Mesenchymal stem cell (in vitro differentiated cells and primary cell): ENCODE data around the gene SCYL1.

ENCODE experiments used
- DNase-seq: peaks from one replicate; pipeline ENCODE4 v3.0.0-alpha.2; 2013
- H2AFZ ChIP-seq: one replicate; pipeline ENCODE4 v1.6.1; 2013; ENCODE audit warnings: low read depth, mild to moderate bottlenecking, control low read depth, inconsistent platforms, low read length, moderate library complexity
- H2AK5ac ChIP-seq: 2 replicates; pipeline ENCODE4 v1.6.1; 2013; ENCODE audit warnings: low read length, moderate library complexity, mild to moderate bottlenecking, inconsistent platforms; ENCODE audit not compliant: severe bottlenecking
- H2BK120ac ChIP-seq: one replicate; pipeline ENCODE4 v1.6.1; 2013; ENCODE audit warnings: low read depth, mild to moderate bottlenecking, inconsistent platforms, low read length, moderate library complexity
- H2BK12ac ChIP-seq, 2 experiments: one replicate each; pipeline ENCODE4 v1.6.1; 2013; ENCODE audit warnings: inconsistent platforms in 2 of 2, low read length in 2 of 2, mild to moderate bottlenecking in 2 of 2, moderate library complexity in 2 of 2, control low read depth in 1 of 2
- H2BK15ac ChIP-seq: one replicate; pipeline ENCODE4 v1.6.1; 2013; ENCODE audit warnings: mild to moderate bottlenecking, low read depth, inconsistent platforms; ENCODE audit not compliant: poor library complexity, severe bottlenecking
- H2BK5ac ChIP-seq: 2 replicates; pipeline ENCODE4 v1.6.1; 2013; ENCODE audit warnings: low read depth, mild to moderate bottlenecking, low read length, control low read depth, inconsistent platforms; ENCODE audit not compliant: poor library complexity, severe bottlenecking
- H3K14ac ChIP-seq, 2 experiments: one replicate each; pipeline ENCODE4 v1.6.1; 2013; ENCODE audit warnings: inconsistent platforms in 2 of 2, low read length in 2 of 2, control low read depth in 1 of 2, mild to moderate bottlenecking in 1 of 2, moderate library complexity in 1 of 2
- H3K18ac ChIP-seq, 2 experiments: one replicate each; pipeline ENCODE4 v1.6.1; 2013; ENCODE audit warnings: inconsistent platforms in 2 of 2, low read length in 2 of 2, control low read depth in 1 of 2, low read depth in 1 of 2, mild to moderate bottlenecking in 1 of 2
- H3K23ac ChIP-seq, 2 experiments: one replicate each; pipeline ENCODE4 v1.6.1; 2013; ENCODE audit warnings: inconsistent platforms in 2 of 2, low read length in 2 of 2, mild to moderate bottlenecking in 2 of 2, moderate library complexity in 2 of 2, control low read depth in 1 of 2
- H3K27ac ChIP-seq: 2 replicates; pipeline ENCODE4 v1.5.1; 2013; ENCODE audit warnings: mild to moderate bottlenecking, moderate library complexity, low read length, control low read depth, inconsistent platforms; ENCODE audit not compliant: poor library complexity, severe bottlenecking
- H3K27me3 ChIP-seq, 2 experiments: 2 replicates each; pipeline versions ENCODE4 v1.6.1 to v1.7.0; 2013; ENCODE audit warnings: low read length in 2 of 2, mild to moderate bottlenecking in 2 of 2, moderate library complexity in 2 of 2, control low read depth in 1 of 2, inconsistent platforms in 1 of 2; ENCODE audit not compliant: control insufficient read depth in 1 of 2, insufficient read depth in 1 of 2
- H3K36me3 ChIP-seq, 2 experiments: 2 replicates each; pipeline versions ENCODE4 v1.6.1 to v1.7.0; 2013; ENCODE audit warnings: low read length in 2 of 2, control low read depth in 1 of 2, inconsistent platforms in 1 of 2, low read depth in 1 of 2, mild to moderate bottlenecking in 1 of 2; ENCODE audit not compliant: insufficient read depth in 2 of 2, control insufficient read depth in 1 of 2
- H3K4ac ChIP-seq, 2 experiments: one replicate each; pipeline ENCODE4 v1.6.1; 2013; ENCODE audit warnings: inconsistent platforms in 2 of 2, low read length in 2 of 2, mild to moderate bottlenecking in 2 of 2, moderate library complexity in 2 of 2, control low read depth in 1 of 2, low read depth in 1 of 2
- H3K4me1 ChIP-seq: 2 replicates; pipeline ENCODE4 v1.6.1; 2013; ENCODE audit warnings: low read depth, low read length, control low read depth; ENCODE audit not compliant: control insufficient read depth, insufficient read depth
- H3K4me2 ChIP-seq: 2 replicates; pipeline ENCODE4 v1.6.1; 2013; ENCODE audit warnings: low read length, mild to moderate bottlenecking, inconsistent platforms; ENCODE audit not compliant: poor library complexity, severe bottlenecking
- H3K4me3 ChIP-seq, 2 experiments: 2 replicates each; pipeline versions ENCODE4 v1.5.1 to v1.7.0; 2013; ENCODE audit warnings: low read length in 2 of 2, mild to moderate bottlenecking in 2 of 2, control low read depth in 1 of 2, low read depth in 1 of 2; ENCODE audit not compliant: insufficient read depth in 1 of 2
- H3K79me1 ChIP-seq: replicated peaks from 2 replicates; pipeline ENCODE4 v1.6.1; 2013; ENCODE audit warnings: mild to moderate bottlenecking, control low read depth, low read length, inconsistent platforms; ENCODE audit not compliant: poor library complexity, severe bottlenecking
- H3K9ac ChIP-seq: 2 replicates; pipeline ENCODE4 v1.7.0; 2013; ENCODE audit warnings: mild to moderate bottlenecking, low read length, moderate library complexity
- H3K9me3 ChIP-seq: 2 replicates; pipeline ENCODE4 v1.7.0; 2013; ENCODE audit warnings: mild to moderate bottlenecking, low read length; ENCODE audit not compliant: control insufficient read depth
- H4K8ac ChIP-seq: one replicate; pipeline ENCODE4 v1.6.1; 2013; ENCODE audit warnings: inconsistent platforms, mild to moderate bottlenecking, low read length, moderate library complexity
- H4K91ac ChIP-seq: one replicate; pipeline ENCODE4 v1.6.1; 2013; ENCODE audit warnings: mild to moderate bottlenecking, low read length, inconsistent platforms
- WGBS: methylation state at CpG from one replicate; pipeline ENCODE4 v1.1.7; 2013; ENCODE audit warnings: mixed read lengths; 5-methylcytosine and 5-hydroxymethylcytosine counted together

Gene SCYL1

DNA sequence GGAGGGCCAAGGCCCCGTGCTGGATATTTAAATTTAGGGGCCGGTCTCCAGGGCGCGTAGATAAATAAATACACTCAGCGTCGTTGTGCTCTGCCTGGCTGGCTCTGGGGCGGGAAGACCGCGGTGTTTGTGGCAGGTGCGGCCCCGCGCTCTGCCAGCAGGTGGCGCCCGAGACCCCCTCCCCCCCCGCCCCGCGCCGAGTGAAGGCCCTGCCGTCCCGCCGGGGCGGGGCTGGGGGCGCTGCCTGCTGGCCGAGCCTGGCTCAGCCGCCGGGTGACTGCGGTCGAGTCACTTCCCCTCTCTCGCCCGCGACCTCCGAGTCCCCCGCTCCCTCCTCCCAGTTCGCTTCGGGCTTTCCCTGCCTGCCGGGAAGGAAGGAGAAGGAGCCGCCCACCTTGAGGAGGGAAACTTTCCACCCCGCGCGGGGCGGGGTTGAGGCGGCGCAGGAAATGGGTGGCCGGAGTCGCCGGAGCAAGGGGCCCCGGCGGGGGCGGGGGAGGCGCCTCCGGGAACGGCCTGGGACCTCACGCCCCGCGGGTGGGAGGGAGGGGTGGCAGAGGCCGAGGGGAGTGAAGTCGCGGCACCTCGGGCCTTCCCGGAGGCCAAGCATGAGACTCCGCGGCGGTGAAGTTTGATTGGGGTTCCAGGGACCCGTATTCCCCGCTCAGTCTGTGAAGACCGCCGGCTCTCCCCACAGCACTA is 49.4 kb downstream of the SCYL1 start:
- H3K9me3 ChIP-seq, result no peaks in the 10 kb centered on the region
- no peak overlapping the region for H4K91ac ChIP-seq
- peak overlapping the region; percentile 5 for H2AFZ ChIP-seq
- 2% methylated on average over 42 of the region's 67 CpGs for WGBS
- H2BK5ac ChIP-seq, result no peak overlapping the region
- no peaks in the 10 kb centered on the region for H3K27me3 ChIP-seq
- H2AK5ac ChIP-seq, result no peak overlapping the region
- H3K14ac ChIP-seq, result no peak overlapping the region
- peaks cover 20% of the 10 kb centered on the region for H3K79me1 ChIP-seq
- H2BK15ac ChIP-seq, result no peak overlapping the region
- peak overlapping the region in 1 of 2 experiments; percentile 94 for H3K23ac ChIP-seq
- peak overlapping the region; percentile 34 to 96 for H3K18ac ChIP-seq
- peak overlapping the region; percentile 89 for H3K27ac ChIP-seq
- peak overlapping the region; percentile 58 to 90 for H3K4ac ChIP-seq
- H3K9ac ChIP-seq, result peak overlapping the region; percentile 96
- peak overlapping the region; percentile 45 for H2BK120ac ChIP-seq
- peaks cover 5 to 17% of the 10 kb centered on the region in 2 experiments for H3K36me3 ChIP-seq
- H3K4me1 ChIP-seq, result peaks cover 56% of the 10 kb centered on the region
- H3K4me3 ChIP-seq, result peak overlapping the region; percentile 41 to 99
- peak; percentile 98 for DNase-seq
- no peak overlapping the region for H4K8ac ChIP-seq
- H3K4me2 ChIP-seq, result peak overlapping the region; percentile 87
- H2BK12ac ChIP-seq, result peak overlapping the region in 1 of 2 experiments; percentile 97

DNA sequence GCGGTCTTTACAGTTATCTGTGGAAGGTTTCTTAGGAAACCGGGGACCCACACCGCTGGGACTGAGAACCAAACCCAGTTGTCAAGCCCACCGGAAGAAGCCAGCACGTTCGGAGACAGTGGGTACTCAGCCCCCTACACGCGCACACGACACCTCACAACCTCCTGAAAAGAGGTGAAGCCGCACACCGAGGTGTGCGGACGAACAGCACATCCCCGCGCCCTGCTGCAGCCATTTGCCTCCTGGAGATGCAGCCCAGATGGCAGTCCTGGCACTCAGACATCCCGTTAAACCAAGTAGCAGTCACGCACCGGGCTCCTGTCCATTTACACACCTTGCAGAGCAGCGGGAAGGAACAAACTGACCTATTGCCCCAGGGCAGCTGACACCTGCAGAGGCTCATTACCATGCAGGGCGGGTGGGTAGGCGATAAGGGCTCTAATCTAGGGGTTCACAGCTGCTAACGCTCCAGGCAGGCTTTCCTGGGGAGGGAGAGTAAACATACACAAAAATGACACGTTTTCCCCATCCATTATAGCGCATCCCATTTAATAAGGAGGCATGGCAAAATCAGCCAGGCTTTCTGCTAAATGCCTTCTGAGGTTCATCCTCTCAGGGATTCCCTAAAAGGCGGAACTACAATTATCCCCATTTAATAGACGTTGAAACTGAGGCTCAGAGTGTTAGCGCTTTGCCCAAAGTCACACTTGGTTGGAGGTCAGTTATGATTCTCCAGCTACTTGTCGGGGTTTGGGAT is 50.1 kb downstream of the SCYL1 start:
- Histone ChIP-seq H3K4ac (peak overlapping the region; percentile 58 to 90), H2AFZ (peak overlapping the region; percentile 5), H4K8ac (peak overlapping the region; percentile 91), H3K18ac (peak overlapping the region; percentile 95 to 96), H3K14ac (peak overlapping the region in 1 of 2 experiments; percentile 68), H2BK15ac (peak overlapping the region; percentile 96), H3K27me3 (no peaks in the 10 kb centered on the region), H2BK5ac (no peak overlapping the region), H3K4me1 (peaks cover 54% of the 10 kb centered on the region), H3K36me3 (peaks cover 12 to 24% of the 10 kb centered on the region in 2 experiments), H4K91ac (peak overlapping the region; percentile 90), H3K9ac (peak overlapping the region; percentile 89), H3K79me1 (peaks cover 26% of the 10 kb centered on the region), H3K9me3 (no peaks in the 10 kb centered on the region), H2AK5ac (peak overlapping the region; percentile 35), H3K27ac (peak overlapping the region; percentile 89), H3K23ac (peak overlapping the region in 1 of 2 experiments; percentile 94), H2BK12ac (peak overlapping the region; percentile 94 to 97), H3K4me2 (peak overlapping the region; percentile 78), H3K4me3 (peak overlapping the region; percentile 74 to 89), H2BK120ac (peak overlapping the region; percentile 45)
- DNase-seq, result peak; percentile 70
- 12% methylated on average over 27 of the region's 28 CpGs for WGBS

DNA sequence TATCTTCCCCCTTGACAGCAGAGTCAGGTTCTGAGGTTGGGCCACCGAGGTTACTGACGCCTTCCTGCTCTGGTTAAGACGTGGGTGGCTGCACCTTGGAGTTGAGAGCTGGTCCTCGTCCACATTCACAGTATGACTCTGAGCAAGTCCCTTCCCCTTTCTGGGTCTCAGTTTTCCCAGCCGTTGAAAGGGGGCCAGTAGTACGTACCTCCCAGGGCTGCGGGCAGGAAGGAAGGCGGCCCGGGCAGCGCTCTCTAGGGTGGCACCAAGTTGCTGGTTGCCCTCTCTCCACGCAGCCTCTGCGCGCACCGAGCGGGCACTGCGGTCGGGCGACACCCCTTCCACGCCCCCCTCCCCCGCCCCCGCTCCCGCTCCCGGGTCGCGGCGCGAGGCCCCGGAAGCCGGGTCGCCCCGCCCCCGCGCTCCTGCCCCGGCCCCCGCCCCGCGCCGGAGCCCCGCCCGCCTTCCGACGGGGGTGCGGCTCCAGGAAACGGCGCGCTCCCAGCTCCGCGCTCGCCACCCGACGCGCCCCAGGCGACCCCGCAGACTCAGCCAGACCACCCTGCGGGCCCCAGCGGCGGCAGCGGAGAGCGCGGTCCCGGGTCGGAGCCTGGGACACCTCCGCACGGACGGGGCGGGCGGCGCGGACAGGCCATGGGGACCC is 50.8 kb downstream of the SCYL1 start, which contains the start of gene EHBP1L1:
Gene EHBP1L1, plus strand, starts transcription at position 486 of the 664 bp plus-strand sequence. CDS start 250 bp downstream, outside the sequence.
- Histone ChIP-seq H2BK15ac (peak within 1 kb of the TSS; percentile 96), H2AK5ac (peak within 1 kb of the TSS; percentile 35), H3K14ac (peak within 1 kb of the TSS in 1 of 2 experiments; percentile 68), H2BK120ac (peak within 1 kb of the TSS; percentile 83), H3K18ac (peak within 1 kb of the TSS; percentile 95 to 96), H2AFZ (peak within 1 kb of the TSS; percentile 5), H3K27ac (peak within 1 kb of the TSS; percentile 89), H3K4me2 (peak within 1 kb of the TSS; percentile 78), H3K4me1 (peaks cover 52% of the 10 kb centered on the region), H3K9me3 (no peaks in the 10 kb centered on the region), H2BK5ac (no peak within 1 kb of the TSS), H4K91ac (peak within 1 kb of the TSS; percentile 94), H3K4ac (peak within 1 kb of the TSS; percentile 64 to 90), H2BK12ac (peak within 1 kb of the TSS; percentile 94 to 97), H3K23ac (peak within 1 kb of the TSS in 1 of 2 experiments; percentile 94), H4K8ac (peak within 1 kb of the TSS; percentile 91), H3K27me3 (no peaks in the 10 kb centered on the region), H3K9ac (peak within 1 kb of the TSS; percentile 90), H3K79me1 (peaks cover 25% of the 10 kb centered on the region), H3K36me3 (peaks cover 19 to 31% of the 10 kb centered on the region in 2 experiments), H3K4me3 (peak within 1 kb of the TSS; percentile 74 to 89)
- peak; percentile 71 for DNase-seq
- WGBS, result under 1% methylated on average over 48 of the region's 69 CpGs
